Colonic mucosa (tissue), 4 donors: Measurements from ENCODE around the gene TKT. TPM values are rescaled to one million over a fixed set of nuclear protein-coding genes. Genes with fewer than 3 reads are reported as not detected.

ENCODE experiments used
- DNase-seq: peaks from one replicate; pipeline ENCODE4 v3.0.0-alpha.2; 2020
- H3K27ac ChIP-seq: fragments of 200-600 bp; one replicate; pipeline ENCODE4 v1.8.0; 2021
- H3K27me3 ChIP-seq: fragments of 200-600 bp; one replicate; pipeline ENCODE4 v1.8.0; 2021
- H3K36me3 ChIP-seq: fragments of 200-600 bp; one replicate; pipeline ENCODE4 v1.8.0; 2021
- H3K4me1 ChIP-seq: fragments of 200-600 bp; one replicate; pipeline ENCODE4 v1.8.0; 2021; ENCODE audit warnings: mild to moderate bottlenecking
- H3K4me3 ChIP-seq: fragments of 200-600 bp; one replicate; pipeline ENCODE4 v1.8.0; 2021
- H3K9ac ChIP-seq, 2 donors: one replicate each; pipeline ENCODE4 v1.7.0; 2013; ENCODE audit warnings: control low read depth in 2 of 2, low read depth in 2 of 2, low read length in 2 of 2
- H3K9me3 ChIP-seq: fragments of 200-600 bp; one replicate; pipeline ENCODE4 v1.8.0; 2021
- intact Hi-C: fragments of 100-400 bp; cut with DNase I; formaldehyde crosslinking; loops from one replicate; pipeline ENCODE4 v1.14.1; 2022
- total RNA-seq, 2 donors: library from RNA; stranded (reverse); fragmentation: NEBNext Ultra II Directional in 1 of 2; extraction: Animal tissue kit (Norgen Biotek cat#: 25700) in 1 of 2; gene quantifications; one replicate each; pipeline ENCODE4 v1.2.1, GENCODE V29; 2021
- TF ChIP-seq, protein P1 (sequence below): fragments of 200-600 bp; IDR thresholded peaks from one replicate; pipeline ENCODE4 v1.8.0; 2022; ENCODE audit warnings: antibody characterized with exemption, mild to moderate bottlenecking
- donor health status: healthy.
- donor health status: DM: no; HTN: no; CAD: no.
- donor health status: DM: no; HTN: no; CAD: no.

Gene TKT
- total RNA-seq, 2 donors from 2014 or later: 315 to 393 TPM

DNA sequence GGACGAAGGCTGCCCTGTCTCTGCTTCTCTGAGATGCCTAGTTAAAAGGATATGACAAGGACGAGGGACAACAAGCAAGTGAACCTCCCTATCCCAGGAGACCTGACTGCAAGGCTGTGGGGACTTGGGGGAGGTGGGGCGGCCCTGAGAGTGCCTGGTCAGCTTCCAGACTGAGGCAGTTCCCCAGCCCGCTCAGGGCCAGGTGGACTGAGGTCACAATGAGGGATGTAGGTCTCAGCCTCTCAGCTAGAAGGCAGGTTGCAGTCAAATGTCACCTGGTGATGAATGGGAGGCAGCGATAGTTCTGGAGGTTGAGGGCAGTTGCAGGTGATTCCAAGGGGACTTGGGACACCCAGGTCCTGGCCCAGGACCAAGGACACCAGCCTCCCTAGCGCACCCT, 30.6 kb downstream of the TKT start:
- Histone ChIP-seq H3K4me1 (no peaks in the 10 kb centered on the region), H3K36me3 (peaks cover 27% of the 10 kb centered on the region), H3K27ac (no peak overlapping the region), H3K9ac (no peak overlapping the region), H3K27me3 (no peaks in the 10 kb centered on the region), H3K4me3 (no peak overlapping the region), H3K9me3 (no peaks in the 10 kb centered on the region)
- DNase-seq: no peak
- intact Hi-C loops: no loop called here
- TF ChIP-seq, protein P1, sequence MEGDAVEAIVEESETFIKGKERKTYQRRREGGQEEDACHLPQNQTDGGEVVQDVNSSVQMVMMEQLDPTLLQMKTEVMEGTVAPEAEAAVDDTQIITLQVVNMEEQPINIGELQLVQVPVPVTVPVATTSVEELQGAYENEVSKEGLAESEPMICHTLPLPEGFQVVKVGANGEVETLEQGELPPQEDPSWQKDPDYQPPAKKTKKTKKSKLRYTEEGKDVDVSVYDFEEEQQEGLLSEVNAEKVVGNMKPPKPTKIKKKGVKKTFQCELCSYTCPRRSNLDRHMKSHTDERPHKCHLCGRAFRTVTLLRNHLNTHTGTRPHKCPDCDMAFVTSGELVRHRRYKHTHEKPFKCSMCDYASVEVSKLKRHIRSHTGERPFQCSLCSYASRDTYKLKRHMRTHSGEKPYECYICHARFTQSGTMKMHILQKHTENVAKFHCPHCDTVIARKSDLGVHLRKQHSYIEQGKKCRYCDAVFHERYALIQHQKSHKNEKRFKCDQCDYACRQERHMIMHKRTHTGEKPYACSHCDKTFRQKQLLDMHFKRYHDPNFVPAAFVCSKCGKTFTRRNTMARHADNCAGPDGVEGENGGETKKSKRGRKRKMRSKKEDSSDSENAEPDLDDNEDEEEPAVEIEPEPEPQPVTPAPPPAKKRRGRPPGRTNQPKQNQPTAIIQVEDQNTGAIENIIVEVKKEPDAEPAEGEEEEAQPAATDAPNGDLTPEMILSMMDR: no peak

DNA sequence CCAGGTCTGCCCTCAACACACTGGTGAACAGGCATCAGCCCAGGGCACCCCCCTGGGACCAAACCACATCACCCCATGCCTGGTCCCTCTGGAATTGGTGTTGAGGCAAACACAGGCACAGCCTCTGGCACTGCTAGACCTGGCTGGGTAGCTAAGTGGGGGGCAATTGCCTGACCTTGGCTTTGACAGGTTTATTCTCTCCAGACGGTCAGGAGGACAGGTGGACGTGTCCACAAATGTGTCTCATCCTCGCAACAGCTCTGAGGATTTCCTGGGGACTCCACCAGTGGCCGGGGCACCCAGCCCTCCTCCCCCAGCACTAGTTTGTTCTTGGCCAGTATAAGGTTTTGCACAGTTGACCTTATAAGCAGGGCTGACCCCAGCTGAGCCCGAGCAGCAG, 31.3 kb downstream of the TKT start:
- intact Hi-C loops: no loop called here
- Histone ChIP-seq H3K4me3 (no peak overlapping the region), H3K9ac (no peak overlapping the region), H3K27ac (no peak overlapping the region), H3K27me3 (no peaks in the 10 kb centered on the region), H3K36me3 (peaks cover 23% of the 10 kb centered on the region), H3K9me3 (no peaks in the 10 kb centered on the region), H3K4me1 (no peaks in the 10 kb centered on the region)
- DNase-seq: no peak
- TF ChIP-seq, protein P1: no peak

DNA sequence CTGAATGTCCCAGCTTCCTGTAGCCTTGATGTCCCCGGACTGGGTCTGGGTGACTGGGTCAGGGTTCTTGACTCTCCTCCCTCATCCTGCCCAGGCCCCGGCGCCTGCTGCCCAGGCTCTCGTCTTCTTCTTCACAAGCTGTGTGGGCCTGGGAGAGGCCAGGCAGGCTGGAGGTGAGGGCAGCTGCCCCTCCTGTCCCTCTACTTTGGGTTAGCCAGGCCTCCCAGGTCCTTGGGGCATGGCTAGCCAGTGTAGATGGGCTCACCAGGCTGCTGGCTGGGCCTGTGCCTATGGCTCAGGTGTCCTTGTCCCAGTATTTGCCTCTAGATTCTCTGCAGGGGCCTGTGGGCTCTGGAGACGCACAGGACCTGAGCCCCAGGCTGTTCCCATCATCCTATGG, 31.8 kb downstream of the TKT start:
- Histone ChIP-seq H3K27ac (no peak overlapping the region), H3K9ac (no peak overlapping the region), H3K36me3 (peaks cover 19% of the 10 kb centered on the region), H3K4me3 (no peak overlapping the region), H3K9me3 (no peaks in the 10 kb centered on the region), H3K4me1 (no peaks in the 10 kb centered on the region), H3K27me3 (no peaks in the 10 kb centered on the region)
- intact Hi-C loops: no loop called here
- TF ChIP-seq, protein P1: no peak
- no peak for DNase-seq

DNA sequence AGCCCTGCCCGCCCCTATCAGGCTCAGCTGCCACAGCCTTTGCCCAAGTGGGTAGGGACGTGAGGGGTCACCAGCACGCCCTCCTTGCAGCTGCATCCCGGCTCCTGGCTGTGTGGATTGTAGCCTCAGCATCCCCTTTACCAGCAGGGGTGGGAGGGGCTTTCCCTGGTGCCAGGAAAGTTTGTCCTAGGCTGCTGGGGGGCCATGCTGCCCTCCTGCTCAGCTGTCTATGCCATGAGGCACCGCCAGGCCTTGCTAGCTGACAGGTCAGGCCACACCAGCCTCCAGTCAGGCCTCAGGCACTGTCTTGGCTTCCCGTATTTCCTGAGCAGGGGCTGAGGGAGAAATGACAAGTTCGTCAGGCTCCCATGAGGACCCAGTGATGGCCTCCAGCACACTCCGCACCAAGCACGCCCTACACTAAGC, 32.3 kb downstream of the TKT start:
- intact Hi-C loops: no loop called here
- H3K9me3 ChIP-seq: no peaks in the 10 kb centered on the region
- TF ChIP-seq, protein P1: no peak
- no peaks in the 10 kb centered on the region for H3K4me1 ChIP-seq
- H3K9ac ChIP-seq: no peak overlapping the region
- no peak for DNase-seq
- no peaks in the 10 kb centered on the region for H3K27me3 ChIP-seq
- H3K27ac ChIP-seq: no peak overlapping the region
- no peak overlapping the region for H3K4me3 ChIP-seq
- H3K36me3 ChIP-seq: peaks cover 14% of the 10 kb centered on the region

DNA sequence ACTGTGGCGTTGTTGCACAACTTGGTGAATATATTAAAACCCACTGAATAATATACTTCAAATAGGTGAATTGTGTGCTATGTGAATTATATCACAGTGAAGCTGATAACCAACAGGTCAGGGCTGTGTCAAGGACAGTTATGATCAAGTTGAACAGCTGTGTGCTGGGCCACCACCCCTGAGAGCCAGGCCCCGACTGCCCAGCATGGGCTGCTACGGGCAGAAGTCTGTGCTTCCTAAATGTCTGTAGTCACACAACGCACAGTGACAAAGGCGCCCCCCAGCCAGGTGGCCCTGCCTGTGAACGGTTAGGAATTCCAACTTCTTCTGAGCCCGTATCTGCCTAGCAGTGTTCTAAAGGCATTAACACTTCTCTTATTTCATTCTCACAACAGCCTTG, 32.8 kb downstream of the TKT start:
- Histone ChIP-seq H3K9me3 (no peaks in the 10 kb centered on the region), H3K9ac (no peak overlapping the region), H3K4me3 (no peak overlapping the region), H3K4me1 (no peaks in the 10 kb centered on the region), H3K36me3 (peaks cover 9% of the 10 kb centered on the region), H3K27ac (no peak overlapping the region), H3K27me3 (no peaks in the 10 kb centered on the region)
- TF ChIP-seq, protein P1: no peak
- no peak for DNase-seq
- intact Hi-C loops: no loop called here
